IMR-90 (cell line): ENCODE measurements around the gene PYDC2. TPM values are rescaled to one million over a fixed set of nuclear protein-coding genes. Genes with fewer than 3 reads are reported as not detected.

Experiments used
- ATAC-seq: fragments of 200-7000 bp; cut with Tn5 transposase; 2 replicates; pipeline ENCODE4 v1.9.1; 2020; ENCODE audit warnings: low read depth, mild to moderate bottlenecking, moderate library complexity
- BruUV-seq: library from RNA; stranded (reverse); fragments of 400-500 nt; replicated peaks from 2 replicates; lab custom pipeline; 2021; lab: Mats Ljungman, UMichigan
- CTCF ChIA-PET: fragments of 300-600 bp; formaldehyde crosslinking; extraction: SDS; loops from one replicate; lab custom pipeline; 2021; ENCODE audit warnings: antibody characterized with exemption; lab: Yijun Ruan, JAX
- POLR2A ChIA-PET: fragments of 300-600 bp; sonication (Branson Sonifier 250); formaldehyde crosslinking; loops from one replicate; lab custom pipeline; 2022; ENCODE audit warnings: antibody characterized with exemption; ENCODE audit not compliant: unreplicated experiment; lab: Charles Lee
- DNase-seq: peaks from one replicate; pipeline ENCODE4 v3.0.0; 2013
- H2AFZ ChIP-seq: replicated peaks from 2 replicates; pipeline ENCODE3; 2013; ENCODE audit warnings: low read length, mild to moderate bottlenecking; ENCODE audit not compliant: poor library complexity
- H2AK5ac ChIP-seq: 2 replicates; pipeline ENCODE4 v1.6.1; 2013; ENCODE audit warnings: low read depth, low read length, inconsistent platforms
- H2AK9ac ChIP-seq: replicated peaks from 2 replicates; pipeline ENCODE3; 2013; ENCODE audit warnings: mild to moderate bottlenecking, low read depth, low read length, moderate library complexity; ENCODE audit not compliant: poor library complexity
- H2BK120ac ChIP-seq: 2 replicates; pipeline ENCODE4 v1.6.1; 2013; ENCODE audit warnings: low read depth, low read length, inconsistent platforms
- H2BK15ac ChIP-seq: 3 replicates; pipeline ENCODE4 v1.6.1; 2013; ENCODE audit warnings: low read depth, low read length, inconsistent platforms
- H2BK20ac ChIP-seq: 2 replicates; pipeline ENCODE4 v1.6.1; 2013; ENCODE audit warnings: low read depth, mild to moderate bottlenecking, inconsistent platforms, low read length, moderate library complexity
- H2BK5ac ChIP-seq: 2 replicates; pipeline ENCODE4 v1.6.1; 2013; ENCODE audit warnings: mild to moderate bottlenecking, low read depth, low read length, inconsistent platforms; ENCODE audit not compliant: poor library complexity, severe bottlenecking
- H3K14ac ChIP-seq: replicated peaks from 2 replicates; pipeline ENCODE4 v1.6.1; 2013; ENCODE audit warnings: low read depth, low read length, inconsistent platforms
- H3K18ac ChIP-seq: 2 replicates; pipeline ENCODE4 v1.6.1; 2013; ENCODE audit warnings: low read depth, low read length, control low read depth
- H3K23ac ChIP-seq: 2 replicates; pipeline ENCODE4 v1.6.1; 2013; ENCODE audit warnings: low read depth, low read length, inconsistent platforms
- H3K27ac ChIP-seq: 2 replicates; pipeline ENCODE4 v1.5.1; 2013; ENCODE audit warnings: mild to moderate bottlenecking, control low read depth, low read length; ENCODE audit not compliant: insufficient read depth
- H3K27me3 ChIP-seq: 2 replicates; pipeline ENCODE4 v1.6.1; 2013; ENCODE audit warnings: low read length; ENCODE audit not compliant: control insufficient read depth, insufficient read depth
- H3K36me3 ChIP-seq: 2 replicates; pipeline ENCODE4 v1.6.1; 2013; ENCODE audit warnings: low read length, mixed read lengths; ENCODE audit not compliant: control insufficient read depth, insufficient read depth
- H3K4ac ChIP-seq: 2 replicates; pipeline ENCODE4 v1.6.1; 2013; ENCODE audit warnings: low read depth, low read length, inconsistent platforms
- H3K4me1 ChIP-seq: 2 replicates; pipeline ENCODE4 v1.6.1; 2013; ENCODE audit warnings: low read length, mixed read lengths; ENCODE audit not compliant: control insufficient read depth, insufficient read depth
- H3K4me2 ChIP-seq: 2 replicates; pipeline ENCODE4 v1.6.1; 2013; ENCODE audit warnings: low read depth, mild to moderate bottlenecking, control low read depth, low read length, moderate library complexity
- H3K4me3 ChIP-seq: 2 replicates; pipeline ENCODE4 v1.5.1; 2013; ENCODE audit warnings: low read depth, mild to moderate bottlenecking, control low read depth, low read length, moderate library complexity; ENCODE audit not compliant: insufficient read depth
- H3K56ac ChIP-seq: 2 replicates; pipeline ENCODE4 v1.6.1; 2013; ENCODE audit warnings: low read length, inconsistent platforms; ENCODE audit not compliant: insufficient read depth; ENCODE audit errors: extremely low read depth
- H3K79me1 ChIP-seq, 2 experiments: 2 replicates each; pipeline ENCODE4 v1.6.1; 2013; ENCODE audit warnings: low read length in 2 of 2, inconsistent platforms in 1 of 2, low read depth in 1 of 2
- H3K9ac ChIP-seq: 2 replicates; pipeline ENCODE4 v1.6.1; 2013; ENCODE audit warnings: low read depth, low read length, control low read depth
- H3K9me1 ChIP-seq: 2 replicates; pipeline ENCODE4 v1.6.1; 2013; ENCODE audit warnings: low read length, inconsistent platforms; ENCODE audit not compliant: insufficient read depth
- H3K9me3 ChIP-seq: 2 replicates; pipeline ENCODE4 v1.6.1; 2013; ENCODE audit warnings: low read length; ENCODE audit not compliant: control insufficient read depth, insufficient read depth
- H4K20me1 ChIP-seq: 2 replicates; pipeline ENCODE4 v1.6.1; 2013; ENCODE audit warnings: low read length, inconsistent platforms; ENCODE audit not compliant: insufficient read depth
- H4K5ac ChIP-seq: 2 replicates; pipeline ENCODE4 v1.6.1; 2013; ENCODE audit warnings: mild to moderate bottlenecking, low read depth, low read length, control low read depth
- H4K8ac ChIP-seq, 2 experiments: 2 replicates each; pipeline ENCODE4 v1.6.1; 2013; ENCODE audit warnings: low read depth in 2 of 2, low read length in 2 of 2, control low read depth in 1 of 2, inconsistent platforms in 1 of 2
- H4K91ac ChIP-seq: 2 replicates; pipeline ENCODE4 v1.6.1; 2013; ENCODE audit warnings: low read depth, low read length, inconsistent platforms; ENCODE audit not compliant: insufficient read depth
- CHD1 ChIP-seq: IDR thresholded peaks from 2 replicates; pipeline ENCODE4 v1.6.1; 2012; ENCODE audit warnings: low read depth, low read length, improper control_type of control experiment
- MAZ ChIP-seq: IDR thresholded peaks from 2 replicates; pipeline ENCODE4 v1.6.1; 2012; ENCODE audit warnings: low read depth, mild to moderate bottlenecking, low read length, improper control_type of control experiment, moderate library complexity, borderline replicate concordance
- NFE2L2 ChIP-seq: fragments of 150-350 bp; IDR thresholded peaks from 2 replicates; pipeline ENCODE4 v1.6.1; 2016; ENCODE audit warnings: low read depth, mild to moderate bottlenecking, low read length
- RAD21 ChIP-seq: IDR thresholded peaks from 2 replicates; pipeline ENCODE4 v1.6.1; 2012; ENCODE audit warnings: low read length, improper control_type of control experiment
- WGBS, 2 experiments: methylation state at CpG; one replicate each; pipeline versions ENCODE4 v1.1.5 to v1.1.7; 2013; ENCODE audit warnings: missing lambda C conversion rate in 2 of 2; ENCODE audit not compliant: insufficient read length in 1 of 2; ENCODE audit errors: extremely low coverage in 2 of 2; 5-methylcytosine and 5-hydroxymethylcytosine counted together
- dilution Hi-C: fragments of 300-500 bp; cut with HindIII; formaldehyde crosslinking; loops from one replicate; pipeline ENCODE4 v1.14.3; 2018; ENCODE audit warnings: low sequenced_read_pairs; ENCODE audit not compliant: unreplicated experiment
- in situ Hi-C: fragments of 300-500 bp; cut with MboI; formaldehyde crosslinking; loops from 3 replicates; pipeline ENCODE4 v1.14.3; 2019; ENCODE audit warnings: low sequenced_read_pairs, inconsistent platforms, mixed read lengths
- intact Hi-C: fragments of 100-400 bp; cut with micrococcal nuclease; formaldehyde crosslinking; loops from 2 replicates; pipeline ENCODE4 v1.10.0; 2022
- polyA plus RNA-seq, 3 experiments: library from polyadenylated mRNA; depleted of rRNA; stranded (reverse); fragments of >200 nt; gene quantifications; 2 replicates each; pipeline ENCODE4 v1.2.3, GENCODE V29; 2012; ENCODE audit warnings: low replicate concordance in 1 of 3
- total RNA-seq: library from RNA; depleted of rRNA; stranded (reverse); fragments of >200 nt; gene quantifications from 2 replicates; pipeline ENCODE4 v1.2.3, GENCODE V29; 2012

Gene PYDC2
- total and polyA plus RNA-seq, 2 of the 4 experiments (the other 2 are of a cell fraction): not detected

DNA sequence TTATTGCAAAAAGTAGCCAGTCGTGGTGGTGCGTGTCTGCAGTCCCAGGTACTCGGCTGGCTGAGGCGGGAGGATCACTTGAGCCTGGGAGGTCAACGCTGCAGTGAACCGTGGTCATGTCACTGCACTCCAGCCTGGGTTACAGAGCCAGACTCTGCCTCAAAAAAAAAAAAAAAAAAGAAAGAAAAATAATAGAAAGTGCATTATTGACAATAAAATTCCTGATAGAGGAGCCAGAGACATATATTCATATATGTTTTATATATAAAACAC is 43.6 kb upstream of the PYDC2 start:
- Histone ChIP-seq H3K23ac (no peak overlapping the region), H3K36me3 (no peaks in the 10 kb centered on the region), H2BK5ac (no peak overlapping the region), H3K56ac (no peak overlapping the region), H3K18ac (no peak overlapping the region), H2AK9ac (no peak overlapping the region), H2AK5ac (no peak overlapping the region), H2BK120ac (no peak overlapping the region), H2AFZ (no peak overlapping the region), H3K9ac (no peak overlapping the region), H3K4me1 (peaks cover 3% of the 10 kb centered on the region; the same call in 1 of the 2 replicates), H3K79me1 (no peaks in the 10 kb centered on the region), H2BK20ac (no peak overlapping the region), H3K14ac (no peak overlapping the region), H3K27ac (no peak overlapping the region), H4K20me1 (no peaks in the 10 kb centered on the region), H4K91ac (no peak overlapping the region), H4K8ac (no peak overlapping the region), H3K4me3 (no peak overlapping the region), H2BK15ac (no peak overlapping the region), H4K5ac (no peak overlapping the region), H3K27me3 (no peaks in the 10 kb centered on the region; the same call in 1 of the 2 replicates), H3K4ac (no peak overlapping the region), H3K9me3 (no peaks in the 10 kb centered on the region), H3K9me1 (no peaks in the 10 kb centered on the region), H3K4me2 (no peak overlapping the region)
- no peak for TF ChIP-seq NFE2L2
- TF ChIP-seq MAZ: no peak
- TF ChIP-seq CHD1: no peak
- TF ChIP-seq RAD21: no peak
- in situ Hi-C loops (loop anchor here (5.0 kb wide), 1 partner anchor 1025 kb away; no protein-coding TSS in a partner anchor), dilution Hi-C loops (no loop called here), intact Hi-C loops (loop anchor here (1.0 to 10.0 kb wide), 2 partner anchors 283 to 1027 kb away; no protein-coding TSS in a partner anchor)
- 80% methylated on average over 1 of the region's 6 CpGs; no CpG with 5 or more reads in 1 of the 2 experiments for WGBS, 2 experiments
- ChIA-PET POLR2A (no interaction called here), CTCF (no interaction called here)
- DNase-seq (no peak), ATAC-seq (no peak)
- no TSS peak for BruUV-seq
